Measurements from ENCODE around the gene WWP2. TPM values are rescaled to one million over a fixed set of nuclear protein-coding genes. Genes with fewer than 3 reads are reported as not detected.
"Not testable (repeated sequence)": the region's sequence is repeated elsewhere in the genome, so short reads cannot be mapped to it uniquely, and the experiment has no call there.

Gene WWP2
- polyA plus RNA-seq (ENCODE audit: insufficient read length in 4 of 4): 10 to 100 TPM; 38.8 to 54.6 (median 45.8) TPM

DNA sequence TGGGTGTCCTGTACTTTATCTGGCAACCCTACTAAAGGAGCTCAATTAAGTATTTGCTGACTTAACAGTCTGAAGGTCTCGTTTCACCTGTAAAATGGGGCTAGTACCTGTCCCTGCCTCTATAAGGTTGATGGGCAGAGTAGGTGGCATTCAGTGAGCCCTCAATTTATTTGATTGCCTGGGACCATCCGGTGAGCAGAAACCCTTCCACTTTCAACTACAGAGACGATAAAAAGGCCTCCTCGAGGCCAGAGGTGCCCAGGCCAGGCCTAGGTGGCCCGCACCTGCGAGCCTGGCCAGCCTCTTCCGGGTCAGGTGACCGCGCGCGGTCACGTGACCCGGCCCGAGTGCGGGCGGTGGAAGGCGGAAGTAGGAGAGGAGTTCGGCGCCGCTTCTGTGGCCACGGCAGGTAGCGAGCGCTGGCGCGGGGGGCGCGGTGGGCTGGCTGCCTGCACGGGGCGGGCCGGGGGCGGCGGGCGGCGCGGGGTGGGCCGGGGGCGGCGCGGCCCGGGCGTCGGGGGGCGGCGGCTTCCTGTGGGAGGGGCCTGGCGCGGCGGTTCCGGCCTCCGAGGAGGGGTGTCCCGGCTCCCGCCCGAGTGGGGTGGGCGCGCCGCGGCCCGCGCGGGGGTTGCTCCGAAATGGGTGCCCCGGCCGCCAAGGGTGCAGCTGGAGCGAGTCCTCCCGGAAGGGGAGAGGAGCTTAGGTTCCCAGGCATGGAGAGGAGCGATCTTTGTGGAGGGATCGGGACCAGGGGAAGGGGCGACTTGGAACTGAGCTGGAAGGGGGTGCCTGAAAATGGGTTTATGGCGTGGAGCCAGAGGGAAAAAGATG is at the start of gene WWP2:
WWP2 (plus strand) TSS at position 350 of the 831 bp plus-strand sequence. CDS start 24,679 bp downstream, outside the sequence.
- DNase-seq (ENCODE audit: low read depth in 4 of 4, low spot score in 2 of 4): peak in 3 of 4 donors; percentile 36 to 66 (median 55)

DNA sequence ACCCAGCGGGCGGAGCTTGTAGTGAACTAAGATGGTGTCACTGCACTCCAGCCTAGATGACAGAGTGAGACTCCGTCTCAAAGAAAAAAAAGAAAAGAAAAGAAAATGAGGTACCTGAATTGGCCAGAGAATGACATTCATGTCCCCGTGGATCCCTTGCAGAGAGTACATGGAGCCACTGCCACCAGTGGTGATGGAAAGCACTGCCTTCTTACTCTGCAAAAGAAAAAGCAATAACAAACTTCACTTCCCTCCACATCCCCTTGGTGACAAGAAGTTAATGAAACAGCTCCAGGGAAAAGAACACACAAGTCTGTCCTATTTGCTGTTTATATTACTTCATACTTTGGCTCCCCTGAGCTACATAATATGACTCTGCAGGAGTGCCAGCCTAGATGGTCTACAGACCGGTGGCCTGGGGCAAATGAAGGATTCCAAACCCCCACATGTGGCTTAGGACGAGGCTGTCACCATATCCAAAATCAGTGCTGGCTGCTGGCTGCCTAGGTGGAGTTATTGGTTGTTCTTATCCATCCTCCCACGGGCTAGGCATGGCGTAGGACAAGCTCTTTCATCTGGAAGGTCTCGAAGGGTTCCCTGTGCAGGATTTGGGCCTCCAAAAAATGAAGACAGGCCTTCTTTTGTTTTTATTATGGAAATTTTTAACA is 49.1 kb upstream of the WWP2 start:
- no peak for DNase-seq (ENCODE audit: low read depth in 4 of 4, low spot score in 2 of 4)

DNA sequence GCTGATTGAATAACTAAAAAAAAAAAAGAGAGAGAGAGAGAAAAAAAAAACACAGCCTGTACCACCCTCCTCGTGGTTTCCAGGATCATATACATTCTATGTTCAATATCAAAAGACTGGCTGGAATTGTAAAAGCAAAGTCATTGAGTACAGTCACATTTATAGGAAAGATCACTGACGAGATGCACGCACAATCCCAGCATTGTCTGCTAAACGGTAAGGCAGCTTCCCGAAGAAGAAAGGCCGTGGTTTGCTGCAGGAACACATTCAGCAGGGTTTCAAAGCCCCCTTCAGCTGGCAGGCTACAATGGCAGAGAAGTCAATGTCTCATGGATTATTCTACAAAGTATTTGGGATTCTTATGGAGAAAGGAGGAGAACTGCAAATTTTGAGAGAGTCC is 45.1 kb upstream of the WWP2 start:
- no peak for DNase-seq (ENCODE audit: low read depth in 4 of 4, low spot score in 2 of 4)

DNA sequence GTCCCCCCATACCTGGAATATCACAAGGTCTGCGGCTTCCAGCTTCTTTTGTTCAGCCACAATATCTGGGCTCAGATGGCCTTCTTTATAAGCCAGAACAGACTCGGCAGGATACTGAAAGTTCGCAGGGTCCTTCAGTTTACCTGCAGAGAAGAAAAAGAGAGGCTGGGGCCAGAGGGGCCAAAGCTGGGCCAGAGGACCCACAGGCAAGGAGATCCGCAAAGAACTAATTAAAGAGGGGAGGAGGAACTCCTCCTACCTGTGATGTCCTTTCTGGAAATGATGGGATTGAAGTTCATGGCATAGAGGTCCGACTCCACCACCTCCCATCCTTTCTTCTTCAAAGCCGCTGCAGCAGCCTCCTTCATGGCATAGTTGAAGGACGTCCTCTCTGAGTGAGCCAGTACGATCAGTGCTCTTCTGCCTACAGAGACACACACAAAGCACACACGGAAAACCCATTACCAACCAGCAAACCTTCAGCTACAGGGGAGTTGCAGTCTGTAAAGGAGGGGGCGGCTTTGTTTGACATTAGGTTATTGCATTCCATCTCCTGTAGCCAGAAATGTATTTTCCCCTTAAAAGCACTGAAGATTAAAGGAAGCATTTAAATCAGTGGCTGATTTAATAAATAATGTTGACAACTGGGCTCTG is 43.9 kb upstream of the WWP2 start:
- DNase-seq (ENCODE audit: low read depth in 4 of 4, low spot score in 2 of 4): no peak

DNA sequence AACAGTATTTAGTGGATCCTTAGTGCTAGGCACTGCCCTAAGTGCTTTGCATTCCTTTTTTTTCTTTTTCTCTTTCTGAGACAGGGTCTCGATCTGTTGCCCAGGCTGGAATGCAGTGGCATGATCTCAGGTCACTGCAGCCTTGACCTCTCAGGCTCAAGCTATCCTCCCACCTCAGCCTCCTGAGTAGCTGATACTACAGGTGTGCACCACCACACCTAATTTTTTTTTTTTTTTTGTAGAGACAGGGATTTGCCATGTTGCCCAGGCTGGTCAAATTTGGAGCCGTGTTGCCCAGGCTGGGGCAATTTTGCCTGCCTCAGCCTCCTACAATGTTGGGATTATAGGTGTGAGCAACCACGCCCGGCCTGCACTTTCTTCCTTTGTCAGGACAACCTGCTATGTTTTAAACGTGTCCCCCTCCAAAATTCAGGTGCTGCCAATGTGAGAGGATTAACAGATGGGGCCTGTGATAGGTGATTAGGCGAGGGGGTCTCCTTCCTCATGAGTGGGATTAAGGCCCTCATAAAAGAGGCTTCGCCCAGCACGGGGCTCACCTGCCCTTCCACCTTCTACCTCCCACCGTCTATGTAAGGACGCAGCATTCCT is 41.2 kb upstream of the WWP2 start:
- no peak for DNase-seq (ENCODE audit: low read depth in 4 of 4, low spot score in 2 of 4)

DNA sequence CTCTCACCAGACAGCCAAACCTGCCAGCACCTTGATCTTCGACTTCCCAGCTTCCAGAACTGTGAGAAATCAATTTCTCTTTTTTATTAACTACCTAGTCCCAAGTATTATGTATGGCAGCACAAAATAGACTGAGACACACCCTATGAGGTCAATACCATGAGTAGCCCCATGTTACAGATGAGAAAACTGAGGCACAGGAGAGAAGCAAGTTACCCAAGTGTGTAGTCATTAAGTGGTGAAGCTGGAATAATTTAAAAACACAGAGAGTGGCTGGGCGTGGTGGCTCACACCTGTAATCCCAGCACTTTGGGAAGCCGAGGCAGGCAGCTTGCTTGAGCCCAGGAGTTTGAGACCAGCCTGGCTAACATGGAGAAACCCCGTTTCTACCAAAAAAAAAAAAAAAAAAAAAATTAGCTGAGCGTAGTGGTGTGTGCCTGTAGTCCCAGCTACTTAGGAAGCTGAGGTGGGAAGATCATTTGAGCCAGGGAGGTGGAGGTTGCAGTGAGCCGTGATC is 40.6 kb upstream of the WWP2 start:
- no peak for DNase-seq (ENCODE audit: low read depth in 4 of 4, low spot score in 2 of 4)

DNA sequence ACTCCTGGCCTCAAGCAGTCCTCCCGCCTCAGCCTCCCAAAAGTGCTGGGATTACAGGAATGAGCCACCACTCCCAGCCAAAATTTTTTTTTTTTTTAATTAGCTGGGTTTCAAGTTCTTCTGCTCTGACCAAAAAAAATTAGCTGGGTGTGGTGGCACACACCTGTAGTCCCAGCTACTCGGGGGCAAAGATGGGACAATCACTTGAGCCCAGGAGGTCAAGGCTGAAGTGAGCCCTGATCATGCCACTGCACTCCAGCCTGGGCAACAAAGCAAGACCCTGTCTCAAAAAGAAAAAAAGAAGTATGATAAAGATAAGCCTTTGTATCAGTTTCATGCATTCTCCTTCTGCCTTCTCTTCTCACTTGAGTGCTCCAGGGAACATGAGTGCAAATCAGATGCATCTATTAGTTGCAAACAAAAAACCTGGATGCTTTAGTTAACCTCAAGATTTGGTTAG is 37.7 kb upstream of the WWP2 start:
- no peak for DNase-seq (ENCODE audit: low read depth in 4 of 4, low spot score in 2 of 4)

DNA sequence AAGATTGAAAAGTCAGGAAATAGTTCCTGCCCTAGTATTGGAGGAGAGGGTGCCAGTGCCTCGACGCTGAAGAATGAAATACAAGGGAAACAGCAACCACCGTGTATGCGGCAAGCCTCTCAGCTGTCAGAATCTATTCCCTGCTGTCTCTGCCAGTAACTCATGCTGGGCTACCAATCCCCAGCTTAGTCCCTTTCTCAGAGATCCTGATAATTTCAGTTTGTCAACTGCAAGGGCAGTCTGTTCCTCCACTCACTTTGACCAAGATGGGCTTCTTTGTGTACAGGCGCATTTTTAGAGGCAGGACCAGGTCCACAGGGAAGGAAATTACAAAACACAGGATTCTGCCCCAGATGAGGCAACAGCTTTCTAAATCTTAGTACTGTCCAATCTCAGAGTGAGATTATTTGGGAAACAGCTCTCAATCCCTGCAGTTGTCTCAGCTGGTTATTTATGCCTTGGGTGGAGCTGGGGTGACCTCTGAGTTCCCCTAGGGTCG is 37.1 kb upstream of the WWP2 start:
- no peak for DNase-seq (ENCODE audit: low read depth in 4 of 4, low spot score in 2 of 4)

DNA sequence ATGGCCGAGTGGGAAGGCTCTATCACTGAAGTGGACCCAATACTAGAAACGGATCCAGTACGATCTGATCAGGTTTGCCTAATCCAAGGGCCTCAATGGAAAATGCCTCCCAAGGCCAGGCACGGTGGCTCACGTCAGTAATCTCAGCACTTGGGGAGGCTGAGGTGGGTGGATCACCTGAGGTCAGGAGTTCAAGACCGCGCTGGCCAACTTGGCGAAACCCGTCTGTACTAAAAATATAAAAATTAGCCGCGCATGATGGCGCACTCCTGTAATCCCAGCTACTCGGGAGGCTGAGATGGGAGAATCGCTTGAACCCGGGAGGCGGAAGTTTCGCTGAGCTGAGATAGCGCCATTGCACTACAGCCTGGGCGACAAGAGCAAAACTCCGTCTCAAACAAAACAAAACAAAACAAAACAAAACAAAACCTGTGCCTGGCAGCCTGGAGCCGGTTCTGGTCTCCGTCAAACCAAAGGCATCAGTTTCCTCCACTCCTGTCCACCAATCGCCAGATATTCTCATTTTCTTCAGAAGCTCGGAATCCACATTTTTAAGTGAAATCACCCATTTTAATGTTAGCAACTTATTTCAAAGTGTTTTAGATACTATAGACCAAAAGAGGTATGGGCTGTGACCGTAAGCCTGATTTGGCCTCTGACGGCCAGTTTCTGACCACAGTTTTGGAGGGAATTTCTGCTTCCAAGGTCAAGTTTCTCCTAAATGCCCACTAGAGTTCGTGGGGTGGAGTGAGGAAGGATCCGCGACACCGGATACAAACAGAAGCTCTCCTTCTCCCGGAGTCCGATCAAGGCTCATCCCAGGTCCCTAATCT is 36.4 kb upstream of the WWP2 start:
- no peak for DNase-seq (ENCODE audit: low read depth in 4 of 4, low spot score in 2 of 4)

DNA sequence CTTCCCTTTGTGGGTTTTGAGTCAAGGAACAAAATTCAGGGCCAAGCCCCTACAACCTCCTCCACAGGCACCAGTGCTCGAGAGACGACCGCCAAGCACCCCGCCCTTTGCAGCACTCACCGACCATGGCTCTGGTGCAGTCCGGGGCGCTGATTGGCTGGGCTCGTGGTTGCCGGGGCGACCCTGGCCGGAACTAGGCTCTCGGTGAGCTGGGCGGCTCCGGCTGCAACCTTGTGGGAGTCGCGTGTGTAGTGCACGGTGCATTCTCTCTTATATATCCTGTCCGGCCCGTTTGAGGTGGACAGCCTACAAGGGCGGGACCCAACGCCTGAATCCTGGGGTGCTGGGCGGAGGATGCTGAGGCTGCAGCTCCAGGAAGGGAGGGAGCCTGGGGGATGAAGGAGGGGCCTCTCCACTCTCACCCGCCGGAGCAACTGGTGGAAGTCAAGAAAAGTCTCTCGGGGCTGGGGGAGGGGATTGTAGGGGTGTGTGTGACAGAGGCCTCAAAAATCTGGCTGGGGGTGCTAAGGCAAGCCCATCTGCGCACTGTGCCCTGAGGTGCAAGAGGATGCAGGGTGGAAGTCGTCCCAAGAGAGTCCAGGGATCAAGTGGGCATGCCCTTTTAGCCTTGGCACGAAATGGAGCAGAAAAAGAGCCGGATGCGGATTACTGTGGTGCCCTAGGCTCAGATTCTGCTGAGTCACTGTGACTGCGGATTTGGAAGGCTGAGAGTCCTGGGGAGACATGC is 35.6 kb upstream of the WWP2 start, which contains the start of gene NQO1:
NQO1 (minus strand) TSS at position 248 of the 748 bp plus-strand sequence; CDS start at position 127, 121 bp downstream.
- peak; percentile 58 to 77 (median 70) for DNase-seq (ENCODE audit: low read depth in 4 of 4, low spot score in 2 of 4)

DNA sequence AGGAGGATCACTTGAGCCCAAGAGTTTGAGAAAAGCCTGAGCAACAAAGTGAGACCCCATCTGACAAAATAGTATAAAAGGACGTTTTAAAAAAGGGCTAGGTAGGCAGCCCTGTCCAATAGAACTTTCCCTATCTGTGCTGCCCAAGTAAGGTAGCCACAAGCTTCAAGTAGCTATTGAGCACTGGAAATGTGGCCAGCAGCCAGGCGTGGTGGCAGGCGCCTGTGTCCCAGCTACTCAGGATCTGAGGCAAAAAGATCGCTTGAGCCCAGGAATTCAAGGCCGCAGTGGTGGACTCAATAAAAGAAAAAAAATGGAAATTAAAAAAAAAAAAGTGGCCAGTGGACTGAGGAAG is 34.2 kb upstream of the WWP2 start:
- no peak for DNase-seq (ENCODE audit: low read depth in 4 of 4, low spot score in 2 of 4)

DNA sequence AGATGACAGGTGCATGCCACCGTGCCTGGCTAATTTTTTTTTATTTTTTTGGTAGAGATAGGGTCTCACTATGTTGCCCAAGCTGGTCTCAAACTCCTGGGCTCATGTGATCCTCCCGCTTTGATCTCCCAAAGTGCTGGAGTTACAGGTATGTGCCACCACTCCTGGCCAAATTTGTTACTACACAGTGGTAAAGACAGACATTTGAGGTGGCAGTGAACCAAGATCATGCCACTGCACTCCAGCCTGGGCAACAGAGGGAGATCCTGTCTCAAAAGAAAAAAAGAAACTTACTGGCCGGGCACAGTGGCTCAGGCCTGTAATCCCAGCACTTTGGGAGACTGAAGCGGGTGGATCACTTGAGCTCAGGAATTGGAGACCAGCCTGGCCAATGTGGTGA is 33.1 kb upstream of the WWP2 start:
- DNase-seq (ENCODE audit: low read depth in 4 of 4, low spot score in 2 of 4): not testable (repeated sequence)

DNA sequence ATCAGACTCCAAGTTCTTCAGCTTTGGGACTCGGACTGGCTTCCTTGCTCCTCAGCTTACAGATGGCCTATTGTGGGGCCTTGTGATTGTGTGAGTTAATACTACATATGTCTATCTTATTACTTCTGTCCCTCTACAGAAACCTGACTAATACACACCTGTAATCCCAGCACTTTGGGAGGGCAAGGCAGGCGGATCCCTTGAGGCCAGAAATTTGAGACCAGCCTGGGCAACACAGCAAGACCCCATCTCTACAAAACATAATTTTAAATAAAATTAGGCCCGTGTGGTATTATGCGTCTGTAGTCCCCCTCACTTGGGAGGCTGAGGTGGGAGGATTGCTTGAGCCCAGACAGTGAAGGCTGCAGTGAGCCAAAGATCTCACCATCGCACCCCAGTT is 30.9 kb upstream of the WWP2 start:
- DNase-seq (ENCODE audit: low read depth in 4 of 4, low spot score in 2 of 4): not testable (repeated sequence)

DNA sequence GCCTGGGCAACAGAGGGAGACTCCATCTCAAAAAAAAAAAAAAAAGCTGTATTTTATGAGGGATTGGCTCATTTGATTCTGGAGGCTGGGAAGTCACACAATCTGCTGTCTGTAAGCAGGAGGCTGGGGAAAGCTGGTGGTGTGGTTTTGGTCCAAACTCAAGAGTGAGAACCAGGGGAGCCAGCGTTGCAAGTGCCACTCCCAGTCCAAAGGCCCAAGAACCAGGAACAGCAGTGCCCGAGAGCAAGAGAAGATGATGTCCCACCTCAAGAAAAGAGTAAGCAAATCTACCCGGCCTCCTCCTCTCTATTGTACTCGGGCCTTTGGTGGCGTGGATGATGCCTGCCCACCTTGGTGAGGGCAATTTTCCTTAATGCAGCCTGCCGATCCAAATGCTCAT is 30.0 kb upstream of the WWP2 start:
- DNase-seq (ENCODE audit: low read depth in 4 of 4, low spot score in 2 of 4): no peak

DNA sequence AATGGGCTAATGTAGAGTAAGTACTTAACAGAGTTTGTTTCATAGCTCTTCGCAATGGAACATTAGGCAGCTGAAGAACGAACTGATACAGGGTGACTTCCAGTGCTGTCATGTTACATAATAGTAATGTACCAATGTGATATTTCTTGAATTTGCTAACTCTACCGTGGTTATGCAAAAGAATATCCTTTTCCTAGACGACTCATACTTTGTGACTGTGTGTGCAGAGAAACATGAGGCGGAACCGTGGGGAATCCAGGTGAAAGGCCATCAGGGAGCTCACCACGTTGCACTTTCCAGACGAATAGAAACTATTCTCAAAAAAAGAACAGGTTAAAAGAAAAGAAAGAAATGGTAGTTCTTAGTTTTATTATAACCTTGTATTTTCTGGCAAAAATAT is 20.6 kb upstream of the WWP2 start:
- DNase-seq (ENCODE audit: low read depth in 4 of 4, low spot score in 2 of 4): no peak

DNA sequence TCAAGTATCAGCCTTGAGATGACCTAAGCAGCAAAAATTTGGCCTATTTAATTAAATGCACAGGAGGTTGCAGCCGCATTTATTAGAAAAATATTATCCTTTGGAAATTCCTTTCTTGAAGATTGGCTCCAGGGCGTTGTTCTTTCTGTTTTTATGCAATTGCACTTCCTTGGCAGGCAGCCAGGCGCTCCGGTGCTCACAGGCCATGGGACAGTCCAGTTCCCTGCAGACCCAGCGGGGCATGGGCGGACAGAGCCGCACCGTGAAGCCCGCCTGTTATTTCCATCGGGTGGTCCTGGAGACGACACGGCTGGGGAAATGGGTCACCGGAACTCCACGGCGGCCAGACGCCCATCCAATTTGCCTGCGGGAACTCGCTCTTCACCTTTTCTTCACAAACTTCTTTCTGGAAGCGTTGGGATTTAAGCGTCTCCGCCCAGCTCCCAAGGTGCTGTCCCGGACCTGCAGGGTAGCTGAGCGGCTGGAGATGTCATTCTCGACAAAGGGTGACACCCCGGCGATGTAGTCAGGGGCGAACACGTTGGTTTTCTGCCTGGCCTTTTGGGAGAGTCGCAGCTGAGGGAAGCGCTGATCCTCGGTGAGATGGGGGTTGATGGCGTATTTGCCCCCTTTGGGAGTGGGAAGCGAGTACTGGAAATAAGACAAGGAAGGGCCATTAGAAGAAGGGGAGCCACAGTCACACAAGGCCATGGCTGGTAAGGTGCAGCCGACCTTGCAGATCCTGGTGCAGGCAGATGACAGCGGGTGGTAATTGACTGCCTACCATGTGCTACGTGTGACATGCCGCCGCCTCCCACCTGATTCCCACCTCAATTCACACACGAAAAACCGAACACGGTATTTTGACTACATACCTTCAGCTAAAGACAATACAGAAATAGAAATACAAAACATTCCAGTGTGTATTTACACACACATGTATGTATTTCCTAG is 19.9 kb upstream of the WWP2 start:
- DNase-seq (ENCODE audit: low read depth in 4 of 4, low spot score in 2 of 4): peak in 2 of 4 donors; percentile 23 to 56

DNA sequence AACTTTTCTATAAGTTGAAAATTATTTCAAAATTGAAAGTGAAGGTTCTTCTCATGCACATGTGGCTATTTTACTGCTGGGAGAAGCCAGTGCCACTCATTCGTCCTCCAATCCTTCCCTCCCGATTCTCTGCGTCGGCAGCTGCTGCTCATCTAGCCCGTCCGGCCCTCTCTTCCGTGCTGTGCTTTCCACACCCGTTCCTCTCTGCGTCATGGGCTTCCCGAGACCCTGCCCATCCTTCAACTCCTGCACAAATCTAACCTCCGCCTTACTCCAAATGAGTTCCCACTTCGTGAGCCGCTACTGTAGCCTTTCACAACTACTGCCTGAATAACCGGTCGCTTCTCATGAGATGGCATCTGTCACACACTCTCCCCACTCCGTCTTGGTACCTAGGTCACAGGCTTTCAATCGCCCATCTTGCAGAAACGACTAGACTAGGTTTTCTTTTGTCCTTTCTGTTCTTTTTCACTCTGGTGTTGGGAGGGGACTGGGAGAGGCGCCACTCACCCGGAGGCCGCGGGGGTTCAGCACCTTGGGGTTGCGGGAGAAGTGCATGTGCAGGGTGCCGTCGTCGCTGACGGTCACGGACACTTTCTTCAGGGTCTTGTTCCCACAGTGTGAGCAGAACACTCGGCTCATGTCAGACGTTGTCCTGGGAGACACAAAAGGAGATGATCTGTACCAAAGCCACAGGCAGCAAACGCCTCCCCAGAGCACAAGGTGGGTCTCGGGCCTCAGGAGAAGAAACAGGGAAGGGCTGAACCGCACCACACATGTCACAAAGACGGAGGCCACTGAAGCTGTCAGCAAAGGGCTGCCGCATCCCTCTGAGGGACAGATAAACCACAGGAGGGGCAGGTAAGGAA is 17.5 kb upstream of the WWP2 start:
- no peak for DNase-seq (ENCODE audit: low read depth in 4 of 4, low spot score in 2 of 4)

Data from left renal cortex interstitium (tissue), 4 donors.